Middle frontal gyrus (tissue), 1 donor: ENCODE results near the gene CTDSP1.

Source experiments
- DNase-seq: peaks from one replicate; pipeline ENCODE4 v3.0.0-alpha.2; 2015; ENCODE audit warnings: low spot score; ENCODE audit errors: extremely low spot score

Gene CTDSP1

DNA sequence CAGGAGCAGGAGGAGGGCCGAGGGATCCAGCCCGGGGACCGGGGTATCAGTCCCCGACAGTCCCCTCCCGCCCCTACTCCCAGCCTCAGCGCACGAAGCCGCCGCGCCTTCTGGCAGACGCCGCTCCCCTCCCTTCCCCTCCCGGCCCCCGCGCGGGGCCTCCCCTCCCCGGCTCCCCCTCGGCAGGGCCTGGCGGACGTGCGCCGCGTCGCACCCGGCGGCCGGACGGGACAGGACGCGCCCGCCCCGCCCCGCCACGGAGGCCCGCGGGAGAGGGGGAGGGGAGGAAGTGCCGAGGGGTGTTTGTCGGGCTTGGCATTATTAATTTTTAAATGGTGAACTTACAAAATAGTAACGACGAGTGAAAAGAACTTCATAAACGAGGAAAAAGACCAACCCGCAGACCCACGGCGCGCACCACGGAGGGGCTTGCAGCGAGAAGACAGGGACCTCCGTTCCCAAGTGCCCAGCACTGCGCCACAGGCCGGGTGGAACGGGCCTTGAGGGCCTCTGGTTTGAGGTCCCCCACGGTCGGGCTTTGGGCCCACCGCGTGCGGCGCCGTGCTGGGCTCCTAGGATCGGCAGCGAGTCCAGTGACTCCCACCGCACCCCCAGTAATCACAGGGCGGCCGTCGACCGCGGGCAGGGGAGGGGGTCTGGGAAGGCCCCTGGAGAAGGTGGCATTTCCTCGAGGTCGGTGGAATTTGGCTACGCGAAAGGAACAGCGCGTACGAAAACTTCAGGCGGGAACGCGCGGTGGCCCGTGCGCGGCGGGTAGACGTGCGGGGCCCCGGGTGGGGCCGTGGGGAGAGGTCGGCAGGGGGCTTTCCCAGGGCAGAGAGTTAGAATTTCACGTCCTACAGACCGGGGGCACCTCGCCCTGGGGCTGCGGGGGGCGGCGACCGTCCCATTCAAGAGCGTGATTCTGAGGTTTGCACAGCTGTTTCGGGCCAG lies 954 bp upstream of the CTDSP1 start:
- DNase-seq: peak; percentile 30

DNA sequence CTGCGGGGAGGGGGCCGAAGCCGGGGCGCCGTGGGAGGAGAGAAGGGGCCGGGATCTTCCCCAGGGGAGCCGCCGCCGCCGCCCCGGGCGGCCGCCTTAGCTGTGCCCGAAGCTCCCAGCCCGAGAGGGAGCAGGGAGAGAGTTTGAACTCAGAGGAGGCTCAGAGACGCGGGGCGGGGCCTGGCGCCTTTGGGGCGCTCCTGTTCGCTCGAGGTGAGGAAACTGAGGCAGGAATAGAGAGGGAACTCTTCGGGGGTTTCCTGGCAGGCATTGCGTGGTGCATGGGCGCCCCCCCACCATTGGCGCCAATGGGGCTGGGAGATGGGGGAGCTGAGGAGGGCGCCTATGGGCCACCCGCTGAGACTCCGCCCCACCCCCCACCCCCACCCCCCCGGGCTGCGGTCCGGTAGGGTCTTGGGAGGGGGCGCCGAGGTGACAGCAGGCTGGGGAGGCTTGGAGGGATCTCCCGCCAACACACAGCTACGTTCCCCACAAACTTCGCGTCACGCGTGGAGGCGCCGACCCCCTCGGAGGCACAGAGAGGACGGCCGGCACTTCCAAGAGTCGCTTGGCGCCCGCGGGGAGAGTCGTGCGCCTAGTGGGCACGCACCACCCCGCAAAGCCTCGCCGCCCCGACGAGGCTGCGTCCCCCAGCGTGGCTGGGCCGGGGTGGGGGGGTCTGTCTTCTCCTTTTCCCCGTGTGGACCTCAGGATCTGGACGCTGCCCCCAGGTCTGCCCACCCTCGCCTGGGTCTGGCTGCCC lies 680 bp downstream of the CTDSP1 start:
- no peak for DNase-seq

DNA sequence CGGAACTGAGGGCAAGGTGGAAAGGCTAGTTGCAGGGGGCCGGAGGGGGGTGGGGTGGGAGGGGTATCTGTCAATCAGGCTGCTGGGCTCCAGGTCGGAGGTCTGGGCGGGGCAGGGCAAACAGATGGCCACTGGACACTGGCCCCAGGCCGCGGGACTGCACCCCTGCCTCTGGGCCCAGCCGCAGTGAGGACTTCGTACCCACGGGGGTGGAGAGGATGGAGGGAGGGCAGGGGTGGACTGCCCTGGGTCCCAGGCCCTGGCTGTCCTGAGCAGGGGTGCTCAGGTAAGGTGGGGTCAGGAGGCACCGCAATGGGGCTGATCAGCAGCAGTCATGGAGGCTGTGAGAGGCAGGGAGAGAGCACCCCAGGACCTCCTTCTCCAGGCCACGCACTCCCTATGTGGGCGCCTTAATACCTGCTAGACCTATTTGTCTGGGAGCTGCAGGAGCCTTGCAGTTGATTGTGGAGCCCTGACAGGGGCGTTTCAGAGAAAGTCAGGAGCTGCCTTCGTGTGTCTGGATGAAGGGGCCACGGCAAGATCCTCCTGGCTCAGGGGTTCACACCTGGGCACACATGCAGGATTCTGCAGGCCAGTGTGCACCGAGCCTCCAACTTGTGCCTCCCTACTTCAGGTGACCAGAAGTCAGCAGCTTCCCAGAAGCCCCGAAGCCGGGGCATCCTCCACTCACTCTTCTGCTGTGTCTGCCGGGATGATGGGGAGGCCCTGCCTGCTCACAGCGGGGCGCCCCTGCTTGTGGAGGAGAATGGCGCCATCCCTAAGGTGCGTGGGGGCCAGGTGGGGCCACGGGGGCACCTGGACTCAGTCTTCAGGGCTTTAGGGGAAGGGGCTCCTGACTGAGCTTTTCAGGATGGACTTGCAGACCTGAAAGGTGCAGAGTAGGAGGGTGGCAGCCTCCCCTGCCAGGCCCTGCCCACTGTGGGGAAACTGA lies 1.5 kb downstream of the CTDSP1 start:
- DNase-seq: no peak

DNA sequence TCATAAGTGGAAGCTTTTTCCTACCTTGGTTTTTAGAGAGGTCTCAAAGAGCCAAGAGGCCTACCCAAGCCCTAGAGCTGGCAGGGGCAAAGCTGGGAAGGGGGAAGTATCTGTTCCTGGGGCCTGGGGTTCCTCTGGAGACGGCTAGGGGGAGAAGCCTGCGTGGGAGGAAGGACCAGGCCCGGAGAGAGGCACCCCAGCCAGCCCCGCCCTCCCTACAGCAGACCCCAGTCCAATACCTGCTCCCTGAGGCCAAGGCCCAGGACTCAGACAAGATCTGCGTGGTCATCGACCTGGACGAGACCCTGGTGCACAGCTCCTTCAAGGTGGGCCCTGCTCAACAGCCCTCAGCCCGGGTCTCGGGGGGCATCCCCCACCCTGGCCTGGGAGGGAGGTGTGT lies 2.2 kb downstream of the CTDSP1 start:
- DNase-seq: no peak

DNA sequence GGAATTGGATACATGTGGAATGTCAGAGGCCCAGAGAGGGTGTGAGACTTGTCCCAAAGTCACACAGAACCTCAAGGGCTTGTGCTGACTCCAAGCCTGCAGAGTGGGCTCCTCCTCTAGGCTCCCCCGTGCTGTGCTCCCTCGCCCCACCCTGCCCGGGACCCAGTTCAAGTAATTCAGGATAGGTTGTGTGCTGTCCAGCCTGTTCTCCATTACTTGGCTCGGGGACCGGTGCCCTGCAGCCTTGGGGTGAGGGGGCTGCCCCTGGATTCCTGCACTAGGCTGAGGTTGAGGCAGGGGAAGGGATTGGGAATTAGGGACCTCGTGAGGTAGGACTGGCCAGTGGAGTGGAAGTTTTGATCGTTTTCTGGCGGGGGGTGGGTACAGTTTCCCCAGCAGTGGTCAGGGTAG lies 2.8 kb downstream of the CTDSP1 start:
- no peak for DNase-seq

DNA sequence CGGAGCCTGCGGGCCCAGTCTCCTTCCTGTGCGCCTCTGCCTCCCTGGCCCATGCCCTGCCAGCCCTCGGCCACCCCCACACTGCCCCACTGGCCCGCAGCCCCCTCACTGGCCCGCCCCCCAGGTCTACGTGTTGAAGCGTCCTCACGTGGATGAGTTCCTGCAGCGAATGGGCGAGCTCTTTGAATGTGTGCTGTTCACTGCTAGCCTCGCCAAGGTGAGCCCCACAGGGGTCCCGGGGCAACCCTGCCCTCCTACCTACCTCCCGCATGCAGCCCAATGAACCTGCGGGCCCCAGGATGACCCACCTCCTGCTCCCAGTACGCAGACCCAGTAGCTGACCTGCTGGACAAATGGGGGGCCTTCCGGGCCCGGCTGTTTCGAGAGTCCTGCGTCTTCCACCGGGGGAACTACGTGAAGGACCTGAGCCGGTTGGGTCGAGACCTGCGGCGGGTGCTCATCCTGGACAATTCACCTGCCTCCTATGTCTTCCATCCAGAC lies 3.3 kb downstream of the CTDSP1 start:
- DNase-seq: no peak

DNA sequence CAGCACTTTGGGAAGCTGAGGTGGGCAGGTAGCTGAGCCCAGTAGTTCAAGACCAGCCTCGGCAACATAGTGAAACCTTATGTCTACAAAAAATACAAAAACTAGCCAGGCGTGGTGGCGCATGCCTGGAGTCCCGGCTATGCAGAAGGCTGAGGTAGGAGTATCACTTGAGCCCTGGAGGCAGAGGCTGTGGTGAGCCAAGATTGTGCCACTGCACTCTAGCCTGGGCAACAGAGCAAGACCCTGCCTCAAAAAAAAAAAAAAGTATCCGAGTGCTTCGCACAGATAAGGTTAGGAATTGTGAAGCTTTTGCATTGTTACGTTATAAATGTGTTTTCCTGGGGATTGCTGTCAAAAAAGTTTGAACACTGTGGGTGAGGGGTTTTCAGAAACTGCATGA lies 4.1 kb downstream of the CTDSP1 start:
- DNase-seq: no peak

DNA sequence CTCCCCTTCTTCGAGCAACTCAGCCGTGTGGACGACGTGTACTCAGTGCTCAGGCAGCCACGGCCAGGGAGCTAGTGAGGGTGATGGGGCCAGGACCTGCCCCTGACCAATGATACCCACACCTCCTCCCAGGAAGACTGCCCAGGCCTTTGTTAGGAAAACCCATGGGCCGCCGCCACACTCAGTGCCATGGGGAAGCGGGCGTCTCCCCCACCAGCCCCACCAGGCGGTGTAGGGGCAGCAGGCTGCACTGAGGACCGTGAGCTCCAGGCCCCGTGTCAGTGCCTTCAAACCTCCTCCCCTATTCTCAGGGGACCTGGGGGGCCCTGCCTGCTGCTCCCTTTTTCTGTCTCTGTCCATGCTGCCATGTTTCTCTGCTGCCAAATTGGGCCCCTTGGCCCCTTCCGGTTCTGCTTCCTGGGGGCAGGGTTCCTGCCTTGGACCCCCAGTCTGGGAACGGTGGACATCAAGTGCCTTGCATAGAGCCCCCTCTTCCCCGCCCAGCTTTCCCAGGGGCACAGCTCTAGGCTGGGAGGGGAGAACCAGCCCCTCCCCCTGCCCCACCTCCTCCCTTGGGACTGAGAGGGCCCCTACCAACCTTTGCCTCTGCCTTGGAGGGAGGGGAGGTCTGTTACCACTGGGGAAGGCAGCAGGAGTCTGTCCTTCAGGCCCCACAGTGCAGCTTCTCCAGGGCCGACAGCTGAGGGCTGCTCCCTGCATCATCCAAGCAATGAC lies 4.8 kb downstream of the CTDSP1 start:
- no peak for DNase-seq

DNA sequence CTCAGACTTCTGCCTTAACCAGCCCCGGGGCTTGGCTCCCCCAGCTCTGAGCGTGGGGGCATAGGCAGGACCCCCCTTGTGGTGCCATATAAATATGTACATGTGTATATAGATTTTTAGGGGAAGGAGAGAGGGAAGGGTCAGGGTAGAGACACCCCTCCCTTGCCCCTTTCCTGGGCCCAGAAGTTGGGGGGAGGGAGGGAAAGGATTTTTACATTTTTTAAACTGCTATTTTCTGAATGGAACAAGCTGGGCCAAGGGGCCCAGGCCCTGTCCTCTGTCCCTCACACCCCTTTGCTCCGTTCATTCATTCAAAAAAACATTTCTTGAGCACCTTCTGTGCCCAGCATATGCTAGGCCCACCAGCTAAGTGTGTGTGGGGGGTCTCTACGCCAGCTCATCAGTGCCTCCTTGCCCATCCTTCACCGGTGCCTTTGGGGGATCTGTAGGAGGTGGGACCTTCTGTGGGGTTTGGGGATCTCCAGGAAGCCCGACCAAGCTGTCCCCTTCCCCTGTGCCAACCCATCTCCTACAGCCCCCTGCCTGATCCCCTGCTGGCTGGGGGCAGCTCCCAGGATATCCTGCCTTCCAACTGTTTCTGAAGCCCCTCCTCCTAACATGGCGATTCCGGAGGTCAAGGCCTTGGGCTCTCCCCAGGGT lies 5.5 kb downstream of the CTDSP1 start:
- no peak for DNase-seq

DNA sequence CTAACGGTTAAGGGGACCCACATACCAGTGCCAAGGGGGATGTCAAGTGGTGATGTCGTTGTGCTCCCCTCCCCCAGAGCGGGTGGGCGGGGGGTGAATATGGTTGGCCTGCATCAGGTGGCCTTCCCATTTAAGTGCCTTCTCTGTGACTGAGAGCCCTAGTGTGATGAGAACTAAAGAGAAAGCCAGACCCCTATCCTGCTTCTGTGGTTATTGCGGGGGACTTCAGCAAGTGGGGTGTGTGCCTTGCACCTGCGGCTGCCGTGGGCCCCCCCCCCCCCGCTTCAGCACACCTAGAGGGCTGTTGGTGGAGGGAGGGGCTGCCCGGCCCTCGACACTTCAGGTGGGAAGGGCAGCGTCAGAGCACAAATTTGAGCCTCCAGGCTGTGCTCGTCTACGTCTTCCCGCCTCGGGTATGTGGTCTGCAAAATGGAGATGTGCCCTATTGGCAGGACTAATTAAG lies 6.1 kb downstream of the CTDSP1 start:
- DNase-seq: no peak

DNA sequence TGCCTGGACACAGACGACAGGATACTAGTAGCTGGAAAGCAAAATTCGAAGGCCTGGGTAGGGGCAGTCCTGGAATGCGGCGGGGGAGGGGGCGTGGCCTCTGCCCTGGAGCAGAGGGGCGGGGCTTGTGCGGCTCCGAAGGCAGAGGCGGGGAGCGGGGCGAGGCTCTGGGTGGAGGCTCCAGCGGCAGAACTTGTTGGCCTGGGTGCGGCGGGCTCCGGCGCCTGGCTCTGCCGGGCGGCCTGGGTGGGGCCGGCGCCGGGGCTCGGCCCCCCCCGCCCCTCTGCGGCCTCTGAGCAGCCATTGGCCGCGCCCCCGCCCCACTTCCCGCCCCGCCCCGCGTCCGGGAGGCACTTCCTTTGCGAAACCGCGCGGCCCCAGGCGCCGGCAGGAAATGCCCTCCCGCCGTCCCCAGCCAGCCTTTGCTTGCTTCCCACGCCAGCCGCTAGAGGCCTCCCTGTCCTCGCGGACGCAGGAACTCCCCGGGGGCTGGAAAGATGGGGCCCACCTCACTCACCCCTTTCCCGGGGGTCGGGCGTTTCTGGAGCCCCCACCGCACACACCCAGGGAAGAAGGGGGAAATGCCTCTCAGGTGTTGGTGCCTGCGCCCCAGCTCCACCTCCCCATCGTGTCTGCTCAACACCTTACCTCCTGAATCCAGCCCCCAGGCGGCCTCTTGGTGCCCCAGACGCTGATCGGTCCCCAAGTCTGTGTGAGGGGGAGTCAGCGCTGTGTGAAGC lies 6.7 kb downstream of the CTDSP1 start:
- DNase-seq: peak; percentile 90

DNA sequence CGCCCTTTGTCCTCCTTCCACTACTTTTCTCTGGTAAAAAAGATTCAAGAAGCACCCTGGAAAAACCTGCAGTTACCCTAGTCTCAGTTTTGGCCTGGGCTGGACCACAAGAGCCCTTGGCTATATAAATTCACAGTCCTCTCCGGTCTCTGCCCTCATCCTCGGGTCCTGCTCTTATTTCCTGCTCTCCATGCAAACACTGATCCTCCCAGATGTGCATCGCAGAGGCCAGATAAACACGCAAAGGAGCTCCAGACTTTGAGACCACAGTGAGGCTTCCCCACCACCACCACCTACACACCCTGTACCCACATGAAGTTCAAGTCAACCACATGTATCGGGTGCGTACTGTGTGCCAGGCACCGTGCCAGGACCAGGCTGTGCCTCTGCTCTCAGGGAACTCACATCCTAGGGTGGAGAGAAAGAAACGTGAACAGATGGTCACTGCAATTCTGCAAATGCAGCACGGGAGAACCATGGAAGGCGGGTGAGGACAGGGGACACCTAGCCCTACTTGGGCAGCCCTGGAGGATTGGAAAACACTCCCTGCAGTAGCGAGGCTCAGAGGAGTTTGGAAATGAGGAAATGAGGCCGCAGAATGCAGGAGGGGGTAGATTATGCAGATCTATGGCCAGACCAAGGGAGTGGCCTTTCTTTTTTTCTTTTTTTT lies 7.4 kb downstream of the CTDSP1 start:
- DNase-seq: no peak

DNA sequence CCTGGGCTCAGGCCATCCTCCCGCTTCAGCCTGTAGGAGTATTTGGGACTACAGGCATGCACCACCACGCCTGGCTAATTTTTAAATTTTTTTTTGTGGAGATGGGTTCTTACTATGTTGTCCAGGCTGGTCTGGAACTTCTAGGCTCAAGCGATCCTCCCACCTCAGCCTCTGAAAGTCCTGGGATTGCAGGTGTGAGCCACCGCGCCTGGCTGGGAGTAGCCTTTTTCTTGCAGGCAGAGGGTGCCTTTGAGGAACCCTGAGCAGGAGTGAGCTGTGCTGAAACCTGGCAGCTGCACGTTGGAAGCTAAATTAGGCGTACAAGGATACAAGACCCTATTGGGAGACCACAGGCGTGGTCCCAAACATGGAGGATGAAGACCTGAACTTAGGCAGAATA lies 8.0 kb downstream of the CTDSP1 start:
- DNase-seq: no peak

DNA sequence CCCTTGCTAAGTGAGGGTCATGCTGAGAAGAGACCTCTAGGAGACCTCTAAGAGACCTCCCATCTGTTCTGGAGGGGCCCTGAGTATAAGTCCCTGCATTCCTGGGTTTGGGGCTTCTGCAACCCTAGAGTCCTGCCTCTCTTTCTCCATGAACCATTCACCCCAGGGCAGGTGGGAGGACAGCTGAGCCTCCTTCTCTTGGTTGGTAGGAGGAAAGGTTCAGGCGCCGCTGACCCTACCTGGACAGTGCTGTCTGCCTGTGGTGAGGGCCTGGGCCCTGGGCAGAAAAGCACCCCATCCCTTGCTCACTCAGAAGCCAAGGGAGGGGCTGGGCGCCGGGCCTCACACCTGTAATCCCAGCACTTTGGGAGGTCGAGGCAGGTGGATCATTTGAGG lies 18.7 kb downstream of the CTDSP1 start:
- DNase-seq: no peak

DNA sequence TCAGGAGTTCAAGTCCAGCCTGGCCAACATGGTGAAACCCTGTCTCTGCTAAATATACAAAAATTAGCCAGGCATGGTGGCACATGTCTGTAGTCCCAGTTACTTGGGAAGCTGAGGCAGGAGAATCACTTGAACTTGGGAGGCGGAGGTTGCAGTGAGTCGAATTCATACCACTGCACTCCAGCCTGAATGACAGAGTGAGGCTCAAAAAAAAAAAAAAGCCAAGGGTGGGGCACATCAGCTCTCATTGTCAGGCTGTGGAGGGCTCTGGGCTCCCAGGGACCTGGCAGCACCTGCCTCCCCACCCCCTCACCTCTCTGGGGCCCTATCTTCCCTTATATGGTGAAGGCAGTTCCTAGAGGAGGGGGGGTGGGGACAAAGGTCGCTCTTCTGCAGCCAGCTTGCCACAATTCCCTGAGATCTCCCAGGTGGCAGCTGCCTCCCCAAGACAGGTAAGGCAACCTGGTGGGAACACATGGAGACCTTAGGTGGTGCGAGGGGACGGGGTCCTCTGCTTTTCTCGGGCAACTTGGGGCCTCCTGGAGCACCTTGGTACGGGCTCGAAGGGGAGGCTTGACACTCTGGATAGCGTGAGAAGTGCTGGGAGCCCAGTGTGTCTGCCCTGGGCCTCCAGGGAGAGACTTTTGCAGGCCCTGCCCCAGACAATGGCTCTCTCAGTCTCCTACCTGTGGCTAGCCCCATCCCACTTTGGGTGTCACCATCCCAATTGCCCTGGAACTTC lies 19.2 kb downstream of the CTDSP1 start, which contains the start of gene VIL1:
Gene VIL1, plus strand, starts transcription at position 407 of the 742 bp plus-strand sequence. CDS start 4,656 bp downstream, outside the sequence.
- DNase-seq: no peak

DNA sequence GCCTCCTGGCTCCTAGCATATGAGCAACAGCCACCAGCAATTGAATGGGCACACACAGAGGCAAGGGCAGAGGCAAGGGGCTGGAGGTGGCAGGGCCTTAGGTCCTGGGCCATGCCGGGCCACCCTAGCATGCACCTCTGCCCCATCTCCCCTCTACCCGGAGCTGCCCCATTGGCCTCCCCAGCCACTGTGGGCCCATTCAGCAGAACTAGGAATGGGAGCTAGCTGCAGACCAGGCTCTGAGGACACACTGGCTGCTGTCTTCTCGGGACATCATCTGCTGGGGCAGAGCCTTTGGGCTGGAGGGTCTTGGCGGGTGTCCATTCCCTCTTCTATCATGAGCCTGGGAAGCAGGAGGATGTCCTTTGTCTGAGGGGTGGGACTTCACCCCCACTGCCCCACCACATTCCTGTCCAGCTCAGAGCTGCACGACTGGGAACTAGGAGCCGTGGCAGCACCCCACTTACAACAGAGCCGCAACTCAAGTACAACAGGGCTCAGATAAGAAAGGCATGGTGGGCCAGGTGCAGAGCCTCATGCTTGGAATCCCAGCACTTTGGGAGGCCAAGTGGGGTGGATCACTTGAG lies 20.1 kb downstream of the CTDSP1 start:
- no peak for DNase-seq

DNA sequence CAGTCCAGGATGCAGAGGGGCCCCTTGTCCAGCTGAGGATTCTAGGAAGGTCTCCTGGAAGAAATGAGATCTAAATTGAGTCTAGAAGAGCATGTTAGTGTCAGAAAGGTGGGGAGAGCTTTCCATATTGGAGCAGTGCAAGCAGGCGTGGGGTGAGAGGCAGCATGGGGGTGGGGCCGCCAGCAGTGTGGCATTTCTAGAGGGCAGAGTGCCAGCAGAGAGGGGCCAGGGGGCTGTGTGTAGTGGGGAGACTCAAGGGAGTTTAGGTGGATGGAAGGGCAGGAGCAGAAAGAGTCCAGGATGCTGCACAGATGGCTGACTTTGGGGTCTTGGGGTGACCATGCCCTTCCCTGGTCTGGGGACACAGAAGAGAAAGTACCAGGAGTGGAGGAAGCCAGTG lies 21.4 kb downstream of the CTDSP1 start:
- no peak for DNase-seq
